Measurements from ENCODE around the gene VAMP5. TPM values are rescaled to one million over a fixed set of nuclear protein-coding genes. Genes with fewer than 3 reads are reported as not detected.
"Not testable (repeated sequence)": the region's sequence is repeated elsewhere in the genome, so short reads cannot be mapped to it uniquely, and the experiment has no call there.

Gene VAMP5
- total RNA-seq, 1 donor from 2014 or later, result 17.1 TPM

DNA sequence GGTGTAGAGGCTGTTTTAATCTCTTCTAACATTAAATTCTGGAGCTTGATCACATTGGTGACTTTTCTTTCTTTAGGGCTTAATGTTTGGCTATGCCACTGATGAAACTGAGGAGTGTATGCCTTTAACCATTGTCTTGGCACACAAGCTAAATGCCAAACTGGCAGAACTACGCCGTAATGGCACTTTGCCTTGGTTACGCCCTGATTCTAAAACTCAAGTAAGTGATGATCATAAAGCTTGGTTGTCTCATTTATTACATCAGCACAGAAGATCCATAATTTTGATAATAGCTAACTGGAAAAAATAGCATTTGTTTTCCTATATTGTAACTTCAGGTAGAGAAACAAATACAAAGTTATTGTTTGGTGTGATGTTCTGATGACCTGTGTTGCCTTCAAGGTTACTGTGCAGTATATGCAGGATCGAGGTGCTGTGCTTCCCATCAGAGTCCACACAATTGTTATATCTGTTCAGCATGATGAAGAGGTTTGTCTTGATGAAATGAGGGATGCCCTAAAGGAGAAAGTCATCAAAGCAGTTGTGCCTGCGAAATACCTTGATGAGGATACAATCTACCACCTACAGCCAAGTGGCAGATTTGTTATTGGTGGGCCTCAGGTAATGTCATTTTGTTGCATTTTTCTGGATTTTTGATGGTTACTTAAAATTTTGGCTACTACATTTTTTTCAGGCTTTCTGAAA lies 42.3 kb upstream of the VAMP5 start:
- Mint-ChIP-seq H3K27ac (ENCODE audit: unreplicated experiment) (peak overlapping the region; percentile 66), H3K27me3 (ENCODE audit: low read depth, unreplicated experiment) (no peaks in the 10 kb centered on the region), H3K4me1 (ENCODE audit: low read depth, unreplicated experiment) (peaks cover 27% of the 10 kb centered on the region), H3K9me3 (ENCODE audit: unreplicated experiment) (no peaks in the 10 kb centered on the region), H3K36me3 (ENCODE audit: low read depth, unreplicated experiment) (peaks cover 30% of the 10 kb centered on the region), H3K4me3 (ENCODE audit: unreplicated experiment) (peak overlapping the region; percentile 91)
- Histone ChIP-seq H3K4me1 (ENCODE audit: insufficient read depth, low read length) (peaks cover 24% of the 10 kb centered on the region), H3K9me3 (ENCODE audit: insufficient read depth, low read depth, low read length) (no peaks in the 10 kb centered on the region), H3K79me2 (ENCODE audit: insufficient read depth, low read length) (peaks cover 60% of the 10 kb centered on the region), H3K27me3 (ENCODE audit: insufficient read depth, low read length) (no peaks in the 10 kb centered on the region), H3K9ac (ENCODE audit: low read length) (peak overlapping the region; percentile 99), H2AFZ (ENCODE audit: low read depth, low read length) (no peak overlapping the region), H3K36me3 (ENCODE audit: insufficient read depth, low read length) (peaks cover 56% of the 10 kb centered on the region), H3K4me2 (ENCODE audit: low read length) (peak overlapping the region; percentile 97), H3K4me3 (ENCODE audit: insufficient read depth, low read depth, low read length) (peak overlapping the region; percentile 99), H4K20me1 (ENCODE audit: insufficient read depth, low read length) (peaks cover 78% of the 10 kb centered on the region), H3K27ac (ENCODE audit: low read depth, low read length) (no peak overlapping the region)
- DNase-seq (ENCODE audit: low read depth) (no peak), FAIRE-seq (no peak)
- TF ChIP-seq EZH2 (IDR thresholded peaks at IDR 0.05; ENCODE audit: insufficient read depth, low read length), result no peak
- TF ChIP-seq, protein P1, sequence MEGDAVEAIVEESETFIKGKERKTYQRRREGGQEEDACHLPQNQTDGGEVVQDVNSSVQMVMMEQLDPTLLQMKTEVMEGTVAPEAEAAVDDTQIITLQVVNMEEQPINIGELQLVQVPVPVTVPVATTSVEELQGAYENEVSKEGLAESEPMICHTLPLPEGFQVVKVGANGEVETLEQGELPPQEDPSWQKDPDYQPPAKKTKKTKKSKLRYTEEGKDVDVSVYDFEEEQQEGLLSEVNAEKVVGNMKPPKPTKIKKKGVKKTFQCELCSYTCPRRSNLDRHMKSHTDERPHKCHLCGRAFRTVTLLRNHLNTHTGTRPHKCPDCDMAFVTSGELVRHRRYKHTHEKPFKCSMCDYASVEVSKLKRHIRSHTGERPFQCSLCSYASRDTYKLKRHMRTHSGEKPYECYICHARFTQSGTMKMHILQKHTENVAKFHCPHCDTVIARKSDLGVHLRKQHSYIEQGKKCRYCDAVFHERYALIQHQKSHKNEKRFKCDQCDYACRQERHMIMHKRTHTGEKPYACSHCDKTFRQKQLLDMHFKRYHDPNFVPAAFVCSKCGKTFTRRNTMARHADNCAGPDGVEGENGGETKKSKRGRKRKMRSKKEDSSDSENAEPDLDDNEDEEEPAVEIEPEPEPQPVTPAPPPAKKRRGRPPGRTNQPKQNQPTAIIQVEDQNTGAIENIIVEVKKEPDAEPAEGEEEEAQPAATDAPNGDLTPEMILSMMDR (IDR thresholded peaks at IDR 0.05; ENCODE audit: insufficient read depth, low read depth, low read length), result no peak

GRCh38 chr2:85542777-85543176 lies 41.5 kb upstream of the VAMP5 start:
- Histone ChIP-seq H3K9ac (ENCODE audit: low read length) (no peak overlapping the region), H3K79me2 (ENCODE audit: insufficient read depth, low read length) (peaks cover 51% of the 10 kb centered on the region), H3K4me3 (ENCODE audit: insufficient read depth, low read depth, low read length) (no peak overlapping the region), H3K27ac (ENCODE audit: low read depth, low read length) (no peak overlapping the region), H2AFZ (ENCODE audit: low read depth, low read length) (no peak overlapping the region), H3K9me3 (ENCODE audit: insufficient read depth, low read depth, low read length) (no peaks in the 10 kb centered on the region), H3K4me1 (ENCODE audit: insufficient read depth, low read length) (peaks cover 16% of the 10 kb centered on the region), H4K20me1 (ENCODE audit: insufficient read depth, low read length) (peaks cover 87% of the 10 kb centered on the region), H3K27me3 (ENCODE audit: insufficient read depth, low read length) (no peaks in the 10 kb centered on the region), H3K4me2 (ENCODE audit: low read length) (peak overlapping the region; percentile 97), H3K36me3 (ENCODE audit: insufficient read depth, low read length) (peaks cover 59% of the 10 kb centered on the region)
- DNase-seq (ENCODE audit: low read depth), result no peak
- TF ChIP-seq, protein P1 (IDR thresholded peaks at IDR 0.05; ENCODE audit: insufficient read depth, low read depth, low read length), result no peak
- TF ChIP-seq EZH2 (IDR thresholded peaks at IDR 0.05; ENCODE audit: insufficient read depth, low read length), result no peak
- Mint-ChIP-seq H3K27ac (ENCODE audit: unreplicated experiment) (peak overlapping the region; percentile 29), H3K9me3 (ENCODE audit: unreplicated experiment) (no peaks in the 10 kb centered on the region), H3K4me3 (ENCODE audit: unreplicated experiment) (peak overlapping the region; percentile 91), H3K4me1 (ENCODE audit: low read depth, unreplicated experiment) (peaks cover 24% of the 10 kb centered on the region), H3K36me3 (ENCODE audit: low read depth, unreplicated experiment) (peaks cover 30% of the 10 kb centered on the region), H3K27me3 (ENCODE audit: low read depth, unreplicated experiment) (no peaks in the 10 kb centered on the region)
- FAIRE-seq, result no peak

DNA sequence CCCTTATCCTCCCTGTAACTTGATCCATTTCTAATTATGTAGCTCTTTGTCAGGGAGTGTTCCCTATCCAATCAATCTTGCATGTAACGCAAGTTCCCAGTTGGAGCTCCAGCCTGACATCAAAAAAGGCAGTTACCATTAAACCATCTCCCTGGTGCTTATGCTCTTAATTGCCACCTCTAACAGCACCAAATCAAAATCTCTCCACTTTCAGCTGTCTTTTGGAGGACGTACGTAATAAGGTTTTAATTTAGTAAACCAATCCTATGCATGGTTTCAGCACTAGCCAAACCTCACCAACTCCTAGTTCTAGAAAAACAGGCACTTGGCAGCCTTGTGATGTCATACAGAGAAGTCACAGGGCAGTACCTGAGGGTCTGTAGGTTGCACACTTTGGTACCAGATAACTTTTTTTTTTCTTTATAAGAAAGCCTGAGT lies 40.0 kb upstream of the VAMP5 start:
- peak overlapping the region; percentile 50 for H3K27ac Mint-ChIP-seq (ENCODE audit: unreplicated experiment)
- H3K9me3 ChIP-seq (ENCODE audit: insufficient read depth, low read depth, low read length); H3K4me3 ChIP-seq (ENCODE audit: insufficient read depth, low read depth, low read length); H3K27me3 ChIP-seq (ENCODE audit: insufficient read depth, low read length); H3K27ac ChIP-seq (ENCODE audit: low read depth, low read length); DNase-seq (ENCODE audit: low read depth); H3K4me2 ChIP-seq (ENCODE audit: low read length); FAIRE-seq; H3K9ac ChIP-seq (ENCODE audit: low read length); H3K9me3 Mint-ChIP-seq (ENCODE audit: unreplicated experiment); H3K27me3 Mint-ChIP-seq (ENCODE audit: low read depth, unreplicated experiment); H2AFZ ChIP-seq (ENCODE audit: low read depth, low read length): not testable (repeated sequence)
- H3K79me2 ChIP-seq (ENCODE audit: insufficient read depth, low read length), result peaks cover 41% of the 10 kb centered on the region
- peaks cover 30% of the 10 kb centered on the region for H3K4me1 Mint-ChIP-seq (ENCODE audit: low read depth, unreplicated experiment)
- peaks cover 64% of the 10 kb centered on the region for H3K36me3 ChIP-seq (ENCODE audit: insufficient read depth, low read length)
- H4K20me1 ChIP-seq (ENCODE audit: insufficient read depth, low read length), result peaks cover 85% of the 10 kb centered on the region
- H3K4me1 ChIP-seq (ENCODE audit: insufficient read depth, low read length), result peaks cover 14% of the 10 kb centered on the region
- peaks cover 30% of the 10 kb centered on the region for H3K36me3 Mint-ChIP-seq (ENCODE audit: low read depth, unreplicated experiment)
- H3K4me3 Mint-ChIP-seq (ENCODE audit: unreplicated experiment), result peak overlapping the region; percentile 34

DNA sequence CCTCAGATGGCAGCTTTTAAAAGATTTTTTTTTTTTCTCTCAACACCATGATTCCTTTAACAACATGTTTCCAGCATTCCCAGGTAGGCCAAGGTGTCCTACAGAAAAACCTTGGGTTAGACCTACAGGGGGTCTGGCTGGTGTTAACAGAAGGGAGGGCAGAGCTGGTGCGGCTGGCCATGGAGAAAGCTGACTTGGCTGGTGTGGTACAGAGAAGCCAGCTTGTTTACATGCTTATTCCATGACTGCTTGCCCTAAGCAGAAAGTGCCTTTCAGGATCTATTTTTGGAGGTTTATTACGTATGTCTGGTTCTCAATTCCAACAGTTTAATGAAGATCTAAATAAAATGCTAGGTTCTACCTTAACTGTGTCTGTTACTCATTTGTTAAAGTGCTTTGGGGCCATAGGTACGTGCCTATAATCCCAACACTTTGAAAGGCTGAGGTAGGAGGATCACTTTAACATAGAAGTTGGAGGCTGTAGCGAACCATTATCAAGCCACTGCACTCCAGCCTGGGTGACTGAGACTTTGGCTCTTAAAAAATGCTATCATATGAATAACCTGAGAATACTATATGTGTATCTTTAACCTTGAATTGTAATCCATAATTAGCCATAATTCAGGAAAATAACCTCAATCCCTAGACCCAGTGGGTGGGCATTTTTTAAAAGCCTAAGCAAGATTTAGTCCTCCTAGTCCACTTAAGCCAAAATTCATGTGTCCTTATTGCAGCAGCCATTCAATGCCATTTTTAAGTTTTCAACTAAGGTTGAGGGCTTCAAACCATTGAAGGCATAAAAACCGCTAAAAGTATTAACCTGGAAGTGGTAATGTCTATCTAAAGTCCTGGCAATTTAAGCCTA lies 39.1 kb upstream of the VAMP5 start:
- Histone ChIP-seq H3K79me2 (ENCODE audit: insufficient read depth, low read length) (peaks cover 32% of the 10 kb centered on the region), H3K4me1 (ENCODE audit: insufficient read depth, low read length) (peaks cover 19% of the 10 kb centered on the region), H4K20me1 (ENCODE audit: insufficient read depth, low read length) (peaks cover 76% of the 10 kb centered on the region), H3K36me3 (ENCODE audit: insufficient read depth, low read length) (peaks cover 64% of the 10 kb centered on the region)
- H3K9me3 Mint-ChIP-seq (ENCODE audit: unreplicated experiment); H3K9ac ChIP-seq (ENCODE audit: low read length); H3K4me3 ChIP-seq (ENCODE audit: insufficient read depth, low read depth, low read length); FAIRE-seq; H3K4me3 Mint-ChIP-seq (ENCODE audit: unreplicated experiment); H3K9me3 ChIP-seq (ENCODE audit: insufficient read depth, low read depth, low read length); H3K27ac ChIP-seq (ENCODE audit: low read depth, low read length); H2AFZ ChIP-seq (ENCODE audit: low read depth, low read length); DNase-seq (ENCODE audit: low read depth); H3K4me2 ChIP-seq (ENCODE audit: low read length); H3K27ac Mint-ChIP-seq (ENCODE audit: unreplicated experiment); H3K27me3 ChIP-seq (ENCODE audit: insufficient read depth, low read length); H3K27me3 Mint-ChIP-seq (ENCODE audit: low read depth, unreplicated experiment): not testable (repeated sequence)
- peaks cover 37% of the 10 kb centered on the region for H3K4me1 Mint-ChIP-seq (ENCODE audit: low read depth, unreplicated experiment)
- peaks cover 35% of the 10 kb centered on the region for H3K36me3 Mint-ChIP-seq (ENCODE audit: low read depth, unreplicated experiment)

All from astrocyte (in vitro differentiated cells and primary cell).